ENCODE data around the gene CASS4.

DNA sequence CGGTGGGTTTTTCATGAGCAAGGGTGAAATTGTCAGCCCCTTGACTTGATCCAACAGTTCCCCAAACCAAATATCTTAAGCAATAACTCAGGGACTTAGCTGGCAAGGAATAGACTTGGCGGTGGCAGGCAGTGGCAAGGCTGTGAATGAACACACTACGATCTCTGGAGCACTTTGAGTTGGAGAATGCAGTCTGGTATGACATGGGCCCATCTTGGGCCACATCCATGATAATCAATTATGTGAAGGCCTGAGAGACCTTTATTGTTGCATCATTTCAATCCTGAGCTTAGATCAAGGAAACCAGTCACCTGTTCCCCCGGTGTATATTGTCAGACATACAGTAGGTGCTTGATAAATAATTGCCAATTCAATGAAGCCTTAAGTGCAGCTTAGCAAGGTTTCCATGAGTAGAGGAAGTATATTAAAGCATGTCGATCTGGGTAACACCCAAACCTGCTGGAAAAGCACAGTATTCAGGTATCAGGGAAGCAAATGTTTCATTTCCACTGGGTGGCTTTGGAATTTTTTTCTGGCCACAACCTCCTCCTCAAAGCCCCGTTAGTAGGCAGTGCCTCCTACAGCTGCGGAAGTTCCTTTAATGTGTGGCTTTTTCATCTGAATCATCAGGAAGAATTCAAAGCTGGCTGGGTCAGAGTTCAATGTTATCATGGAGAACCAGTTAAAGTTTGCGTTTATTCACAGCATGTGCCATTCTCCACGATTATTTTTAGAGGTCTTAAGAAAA is 10.2 kb downstream of the CASS4 start:
- TF ChIP-seq, protein P1, sequence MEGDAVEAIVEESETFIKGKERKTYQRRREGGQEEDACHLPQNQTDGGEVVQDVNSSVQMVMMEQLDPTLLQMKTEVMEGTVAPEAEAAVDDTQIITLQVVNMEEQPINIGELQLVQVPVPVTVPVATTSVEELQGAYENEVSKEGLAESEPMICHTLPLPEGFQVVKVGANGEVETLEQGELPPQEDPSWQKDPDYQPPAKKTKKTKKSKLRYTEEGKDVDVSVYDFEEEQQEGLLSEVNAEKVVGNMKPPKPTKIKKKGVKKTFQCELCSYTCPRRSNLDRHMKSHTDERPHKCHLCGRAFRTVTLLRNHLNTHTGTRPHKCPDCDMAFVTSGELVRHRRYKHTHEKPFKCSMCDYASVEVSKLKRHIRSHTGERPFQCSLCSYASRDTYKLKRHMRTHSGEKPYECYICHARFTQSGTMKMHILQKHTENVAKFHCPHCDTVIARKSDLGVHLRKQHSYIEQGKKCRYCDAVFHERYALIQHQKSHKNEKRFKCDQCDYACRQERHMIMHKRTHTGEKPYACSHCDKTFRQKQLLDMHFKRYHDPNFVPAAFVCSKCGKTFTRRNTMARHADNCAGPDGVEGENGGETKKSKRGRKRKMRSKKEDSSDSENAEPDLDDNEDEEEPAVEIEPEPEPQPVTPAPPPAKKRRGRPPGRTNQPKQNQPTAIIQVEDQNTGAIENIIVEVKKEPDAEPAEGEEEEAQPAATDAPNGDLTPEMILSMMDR (optimal IDR thresholded peaks at IDR 0.05 in 1 of 3, IDR thresholded peaks at IDR 0.05 in 1 of 3, conservative IDR thresholded peaks at IDR 0.05 in 1 of 3; ENCODE audit: extremely low read depth in 1 of 3, insufficient read depth in 2 of 3, low read length in 3 of 3), result no peak
- no peak for TF ChIP-seq EZH2 (IDR thresholded peaks at IDR 0.05; ENCODE audit: low read length)

All from keratinocyte (primary cell).